Frontal cortex (tissue), 4 donors: ENCODE measurements around the gene KRT2. TPM values are rescaled to one million over a fixed set of nuclear protein-coding genes. Genes with fewer than 3 reads are reported as not detected.

Source experiments
- DNase-seq, 2 donors: peaks; one replicate each; pipeline ENCODE4 v3.0.0; 2012; ENCODE audit warnings: low spot score in 2 of 2
- FAIRE-seq: peaks from 2 replicates; lab custom pipeline; 2012; peaks lifted over from hg19 to GRCh38; lab: Jason Lieb, UNC
- total RNA-seq: library from RNA; depleted of rRNA; stranded (reverse); fragments of >200 nt; gene quantifications from one replicate; pipeline ENCODE4 v1.2.3, GENCODE V29; 2014
- donor health status: control.
- donor health status: control.
- donor health status: control.

Gene KRT2
- total RNA-seq, 1 donor from 2014 or later, result not detected

- DNase-seq (no peak), FAIRE-seq (no peak)
These were observed 17.4 kb upstream of the KRT2 start for GRCh38 chr12:52669426-52669825.

- FAIRE-seq (no peak), DNase-seq (no peak)
These were observed 15.9 kb upstream of the KRT2 start for GRCh38 chr12:52667931-52668330.

GRCh38 chr12:52667509-52667908 lies 15.5 kb upstream of the KRT2 start:
- FAIRE-seq (no peak), DNase-seq (no peak)

GRCh38 chr12:52666471-52666870 lies 14.5 kb upstream of the KRT2 start:
- FAIRE-seq (no peak), DNase-seq (no peak)

- FAIRE-seq (no peak), DNase-seq (no peak)
These were observed 11.4 kb upstream of the KRT2 start for GRCh38 chr12:52663420-52663819.

- DNase-seq (no peak), FAIRE-seq (no peak)
These were observed 10.9 kb upstream of the KRT2 start for GRCh38 chr12:52662918-52663229.

GRCh38 chr12:52662093-52662917 lies 10.3 kb upstream of the KRT2 start:
- DNase-seq (no peak), FAIRE-seq (no peak)

GRCh38 chr12:52661668-52662067 lies 9.7 kb upstream of the KRT2 start:
- DNase-seq (no peak), FAIRE-seq (no peak)

GRCh38 chr12:52660934-52661499 lies 9.0 kb upstream of the KRT2 start:
- FAIRE-seq (no peak), DNase-seq (no peak)

- FAIRE-seq, result no peak
- no peak for DNase-seq
These were observed 7.9 kb upstream of the KRT2 start for GRCh38 chr12:52659951-52660350.

GRCh38 chr12:52659395-52659794 lies 7.4 kb upstream of the KRT2 start:
- no peak for FAIRE-seq
- no peak for DNase-seq

- DNase-seq (no peak), FAIRE-seq (no peak)
These were observed 6.2 kb upstream of the KRT2 start for GRCh38 chr12:52658196-52658595.

GRCh38 chr12:52657250-52657902 lies 5.4 kb upstream of the KRT2 start:
- DNase-seq (no peak), FAIRE-seq (no peak)

- FAIRE-seq (no peak), DNase-seq (no peak)
These were observed 4.6 kb upstream of the KRT2 start for GRCh38 chr12:52656616-52657015.

- DNase-seq, result no peak
- FAIRE-seq, result no peak
These were observed 3.7 kb upstream of the KRT2 start for GRCh38 chr12:52655720-52656124.

GRCh38 chr12:52655251-52655650 lies 3.2 kb upstream of the KRT2 start:
- FAIRE-seq (no peak), DNase-seq (no peak)

- FAIRE-seq, result no peak
- DNase-seq, result no peak
These were observed 1.4 kb downstream of the KRT2 start for GRCh38 chr12:52650520-52651081.

GRCh38 chr12:52649066-52649465 lies 2.9 kb downstream of the KRT2 start:
- no peak for FAIRE-seq
- DNase-seq, result no peak

GRCh38 chr12:52648012-52648550 lies 3.9 kb downstream of the KRT2 start:
- FAIRE-seq, result no peak
- DNase-seq, result no peak

- no peak for FAIRE-seq
These were observed 4.4 kb downstream of the KRT2 start for GRCh38 chr12:52647601-52648000.

GRCh38 chr12:52646613-52647012 lies 5.4 kb downstream of the KRT2 start:
- no peak for DNase-seq
- no peak for FAIRE-seq

More at GRCh38 chr12:52647601-52648000, 4.4 kb downstream of the KRT2 start:
- DNase-seq, result no peak
